HG03354 (cell line): ENCODE measurements around the gene CHEK2.
"Not testable (repeated sequence)": the region's sequence is repeated elsewhere in the genome, so short reads cannot be mapped to it uniquely, and the experiment has no call there.

Experiments
- ATAC-seq: cut with Tn5 transposase; IDR thresholded peaks from one replicate; pipeline ENCODE4 v1.9.1; 2021; ENCODE audit warnings: mild to moderate bottlenecking; ENCODE audit not compliant: unreplicated experiment, poor library complexity, severe bottlenecking

CHEK2 gene

DNA sequence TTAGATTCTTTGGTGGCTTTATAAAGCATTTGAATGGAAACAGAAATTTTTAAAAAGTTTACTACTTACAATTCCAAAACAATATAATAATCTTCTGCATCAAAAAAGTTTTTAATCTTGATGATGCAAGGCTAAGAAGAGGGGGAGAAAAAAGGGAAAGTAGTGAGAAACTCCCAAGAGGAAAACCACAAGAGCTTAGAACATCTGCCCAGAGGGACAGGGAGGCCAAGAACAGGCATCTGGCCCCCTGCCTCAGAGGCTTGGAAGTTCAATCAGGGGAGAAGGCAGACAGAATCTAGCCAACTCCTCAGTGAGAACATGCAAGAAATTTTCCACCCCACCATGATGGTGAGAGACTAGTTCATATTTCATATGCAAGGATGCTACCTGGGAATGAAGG, 38.2 kb downstream of the CHEK2 start:
- ATAC-seq: no peak

DNA sequence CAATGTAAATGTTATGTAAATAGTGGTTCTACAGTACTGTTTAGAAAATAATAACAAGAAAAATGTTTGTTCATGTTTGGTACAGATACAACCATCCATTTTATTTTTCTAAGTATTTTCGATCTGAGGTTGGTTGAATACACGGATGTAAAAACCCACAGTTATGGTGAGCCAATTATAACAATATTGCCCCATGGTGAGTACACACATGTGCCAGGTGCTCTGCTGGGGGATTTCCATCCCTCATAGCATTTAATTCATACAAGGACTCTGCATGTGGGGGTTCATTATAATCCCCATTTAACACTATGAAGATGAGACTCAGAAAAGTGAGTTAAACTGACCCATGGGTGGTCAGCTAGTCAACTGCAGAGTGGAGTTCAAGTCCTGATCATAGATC, 38.7 kb downstream of the CHEK2 start:
- ATAC-seq: no peak

DNA sequence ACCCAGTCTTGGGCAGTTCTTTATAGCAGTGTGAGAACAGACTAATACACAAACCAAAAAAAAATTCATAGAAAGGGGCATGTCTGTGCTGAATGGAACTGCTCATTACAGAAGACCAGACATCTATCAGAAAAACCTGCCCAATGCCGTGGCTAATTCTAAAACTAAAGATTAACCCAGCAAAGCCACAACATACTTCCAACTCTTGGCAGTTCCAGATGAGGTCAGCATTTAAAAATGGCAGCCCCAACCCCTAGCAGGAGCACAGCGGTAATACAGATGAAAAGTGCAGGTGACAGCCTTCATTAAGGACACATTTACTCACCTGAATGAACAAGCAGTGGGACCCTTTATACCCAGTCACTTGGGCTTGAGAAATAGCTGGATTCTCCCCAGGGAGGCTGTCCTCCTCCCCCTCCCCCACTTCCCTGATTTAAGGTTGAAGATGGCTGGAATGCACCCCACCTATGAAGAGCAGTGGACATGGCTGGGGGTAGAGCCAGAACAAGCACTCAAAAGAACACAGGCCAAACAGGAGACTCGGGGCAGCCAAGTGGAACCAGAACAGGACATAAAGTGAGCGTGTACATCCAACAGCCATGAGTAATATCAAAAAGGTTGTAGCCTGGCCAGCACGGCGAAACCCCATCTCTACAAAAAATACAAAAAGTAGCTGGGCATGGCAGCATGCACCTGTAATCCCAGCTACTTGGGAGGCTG, 48.4 kb downstream of the CHEK2 start:
- ATAC-seq: not testable (repeated sequence)

DNA sequence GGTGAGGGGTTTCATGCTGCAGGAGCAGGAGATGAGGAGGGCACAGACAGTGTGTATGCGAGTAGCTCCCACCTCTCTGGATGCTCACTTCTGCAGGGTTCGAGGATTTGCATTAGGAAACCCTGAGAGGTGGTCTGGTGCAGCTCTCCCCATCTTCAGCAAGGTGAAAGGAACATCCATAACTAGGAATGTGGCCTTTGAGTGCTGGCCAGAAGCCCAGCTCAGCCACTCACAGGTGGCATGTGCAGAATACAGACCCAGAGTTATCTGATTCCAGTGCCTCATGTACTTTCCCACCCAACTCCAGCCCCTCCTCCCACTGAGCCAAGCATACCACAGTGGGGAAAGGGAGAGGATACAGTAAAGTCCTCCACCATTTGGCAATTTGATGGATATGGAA, 51.8 kb downstream of the CHEK2 start:
- ATAC-seq: not testable (repeated sequence)

DNA sequence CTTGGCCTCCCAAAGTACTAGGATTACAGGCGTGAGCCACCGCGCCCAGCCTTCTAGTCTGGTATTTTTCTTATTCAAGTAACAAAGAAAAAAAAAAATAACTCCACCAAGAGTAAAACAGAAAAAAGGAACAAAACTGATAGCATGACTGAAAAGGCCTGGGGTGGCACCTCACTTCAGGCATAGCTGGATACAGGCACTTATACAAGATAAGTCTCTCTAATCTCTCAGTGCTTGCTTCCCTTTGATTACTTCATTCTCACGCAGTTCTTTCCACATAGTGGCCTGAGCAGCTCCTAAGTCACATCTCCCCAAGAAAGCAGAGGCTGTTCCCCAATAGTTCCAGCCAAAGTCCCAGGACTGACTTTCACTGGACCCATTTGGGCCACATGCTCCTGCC, 58.7 kb downstream of the CHEK2 start:
- ATAC-seq: not testable (repeated sequence)

DNA sequence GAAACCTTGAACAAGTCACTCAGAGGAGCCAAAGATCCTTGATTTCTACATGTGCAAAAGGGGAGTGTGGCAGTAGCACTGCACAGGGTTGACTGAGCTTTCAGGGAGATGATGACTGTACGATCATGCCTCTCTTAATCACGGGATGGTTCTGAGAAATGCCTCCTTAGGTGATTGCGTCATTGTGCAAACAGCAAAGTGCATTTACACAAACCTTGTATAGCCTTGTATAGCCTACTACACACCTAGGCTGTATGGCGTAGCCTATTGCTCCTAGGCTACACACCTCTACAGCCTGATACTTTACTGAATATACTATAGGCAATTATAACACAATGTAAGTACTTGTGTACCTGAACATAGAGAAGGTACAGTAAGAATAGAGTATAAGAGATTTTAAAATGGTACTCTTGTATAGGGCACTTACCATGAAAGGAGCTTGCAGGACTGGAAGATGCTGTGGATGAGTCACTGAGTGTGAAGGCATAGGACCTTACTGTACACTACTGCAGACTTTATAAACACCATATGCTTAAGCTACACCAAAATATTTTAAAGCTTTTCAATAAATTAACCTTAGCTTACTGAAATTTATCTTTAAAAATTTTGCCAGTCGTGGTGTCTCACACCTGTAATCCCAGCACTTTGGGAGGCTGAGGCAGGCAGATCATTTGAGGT, 60.7 kb downstream of the CHEK2 start:
- not testable (repeated sequence) for ATAC-seq

DNA sequence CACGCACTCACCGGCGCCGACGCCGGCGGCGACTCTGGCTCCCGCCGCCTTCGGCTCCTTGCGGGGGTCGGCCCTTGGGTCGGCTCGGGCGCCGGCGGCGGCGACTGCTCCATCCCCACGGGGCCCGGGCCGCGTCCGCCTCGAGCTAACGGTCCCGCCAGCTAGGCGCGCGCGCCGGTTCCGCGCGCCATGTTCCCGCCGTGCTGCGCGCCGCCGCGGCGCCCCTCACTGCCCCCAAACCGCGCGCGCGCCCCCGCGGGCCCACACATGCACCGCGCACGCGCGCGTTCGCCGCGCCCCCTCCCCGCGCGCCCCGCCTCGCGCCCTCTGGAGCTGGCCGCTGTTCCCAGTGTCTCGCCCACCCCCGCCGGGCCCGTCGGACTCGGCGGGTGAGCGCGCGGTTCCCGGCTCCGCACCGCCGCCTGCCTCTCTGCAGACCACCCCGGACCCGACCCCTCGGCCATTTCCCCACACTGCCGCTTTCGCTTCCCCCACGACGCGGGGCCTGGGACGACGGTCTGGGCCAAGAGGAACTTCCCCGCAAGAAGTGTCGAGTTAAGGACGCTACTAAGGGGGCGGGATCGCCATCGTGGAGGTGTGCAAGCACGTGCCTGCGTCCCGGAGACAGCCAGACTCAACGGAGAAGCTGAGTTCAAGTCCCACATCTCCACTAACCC, 61.9 kb downstream of the CHEK2 start, which contains the start of gene TTC28:
TSS of gene TTC28 (minus strand) at position 230 of the 677 bp plus-strand sequence. CDS start at position 113, 117 bp downstream.
- not testable (repeated sequence) for ATAC-seq

DNA sequence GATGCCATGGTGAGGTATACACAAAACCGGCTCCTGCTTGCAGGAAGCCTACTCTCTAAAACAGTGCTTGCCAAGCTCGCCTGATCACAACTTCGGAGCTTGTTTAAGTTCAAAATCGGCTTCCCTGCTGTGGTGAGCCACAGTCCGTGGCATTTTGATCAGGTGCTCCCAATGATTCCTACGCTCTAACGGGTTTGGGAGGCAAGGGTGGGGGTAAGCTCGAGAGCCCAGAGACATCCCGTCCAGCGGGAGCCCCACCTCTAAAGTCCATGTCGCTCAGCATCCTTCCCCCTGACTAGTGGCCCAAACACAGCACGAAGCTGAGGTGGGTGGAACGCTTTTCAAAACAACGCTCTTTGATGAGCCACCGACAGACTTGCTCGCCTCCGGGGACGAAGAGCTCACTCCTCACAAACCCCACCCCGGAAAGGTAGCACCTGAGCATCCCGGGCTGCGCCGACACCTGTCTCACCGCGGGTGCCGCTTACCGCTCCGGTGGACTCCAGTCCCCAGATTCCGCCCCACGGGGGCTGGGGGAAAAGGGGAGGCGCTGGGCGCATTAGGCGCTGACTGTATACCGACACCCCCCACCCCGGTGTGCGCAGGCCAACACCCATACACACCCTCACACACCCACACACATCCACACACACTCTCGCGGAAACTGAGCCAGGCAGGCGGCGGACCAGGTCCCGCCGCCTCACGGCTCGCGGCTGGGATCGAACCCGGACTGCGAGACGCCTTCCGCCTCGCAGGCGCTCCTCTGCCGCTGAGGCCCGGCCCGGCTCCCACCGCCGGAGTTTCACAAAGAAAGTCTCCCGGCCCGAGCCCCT, 62.6 kb downstream of the CHEK2 start:
- ATAC-seq: not testable (repeated sequence)

DNA sequence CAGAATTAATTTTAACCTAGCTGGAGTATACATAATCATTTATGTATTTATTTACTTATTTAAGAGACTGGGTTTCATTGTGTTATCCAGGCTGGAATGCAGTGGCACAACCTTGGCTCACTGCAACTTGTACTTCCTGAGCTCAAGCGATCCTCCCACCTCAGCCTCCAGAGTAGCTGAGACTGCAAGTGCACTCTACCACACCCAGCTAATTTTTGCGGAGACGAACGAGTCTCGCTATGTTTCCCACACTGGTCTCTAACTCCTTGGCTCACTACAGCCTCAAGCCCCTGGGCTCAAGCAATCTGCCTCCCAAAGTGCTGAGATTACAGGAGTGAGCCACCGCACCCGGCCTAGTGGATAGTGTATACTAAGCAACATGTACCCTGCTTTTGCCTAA, 63.5 kb downstream of the CHEK2 start:
- not testable (repeated sequence) for ATAC-seq

DNA sequence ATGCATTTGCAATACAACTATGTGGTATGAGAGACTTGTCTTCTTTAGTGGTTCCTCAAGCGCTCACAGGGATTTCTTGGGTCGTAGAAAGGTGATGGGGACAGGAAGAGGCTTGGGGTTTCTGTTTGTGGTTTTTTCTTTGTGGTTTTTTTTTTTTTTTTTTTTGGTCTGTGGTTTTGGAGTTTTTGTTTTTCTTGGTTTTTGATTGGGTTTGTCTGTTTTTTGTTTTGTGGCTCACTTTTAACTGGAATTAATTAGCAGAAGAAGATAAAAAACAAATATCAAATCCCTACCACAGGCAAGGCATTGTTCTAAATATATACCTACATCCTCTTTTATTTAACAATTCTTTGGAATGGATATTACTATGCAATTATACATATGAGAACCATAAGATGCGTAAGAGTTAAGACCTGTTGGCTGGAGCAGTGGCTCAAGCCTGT, 67.5 kb downstream of the CHEK2 start:
- no peak for ATAC-seq

DNA sequence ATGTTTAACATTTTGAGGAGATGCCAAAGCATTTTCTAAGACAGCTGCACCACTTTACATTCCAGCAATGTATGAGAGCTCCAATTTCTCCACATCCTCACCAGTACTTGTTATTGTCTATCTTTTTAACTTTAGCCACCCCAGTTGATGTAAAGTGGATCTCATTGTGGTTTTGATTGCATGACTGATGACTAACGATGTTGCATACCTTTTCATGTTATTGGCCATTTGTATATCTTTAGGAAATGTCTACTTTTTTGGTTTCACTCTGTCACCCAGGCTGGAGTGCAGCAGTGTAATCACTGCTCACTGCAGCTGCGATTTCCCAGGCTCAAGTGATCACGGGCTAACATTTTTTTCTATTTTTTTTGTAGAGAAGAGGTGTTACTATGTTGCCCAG, 70.9 kb downstream of the CHEK2 start:
- ATAC-seq: no peak

DNA sequence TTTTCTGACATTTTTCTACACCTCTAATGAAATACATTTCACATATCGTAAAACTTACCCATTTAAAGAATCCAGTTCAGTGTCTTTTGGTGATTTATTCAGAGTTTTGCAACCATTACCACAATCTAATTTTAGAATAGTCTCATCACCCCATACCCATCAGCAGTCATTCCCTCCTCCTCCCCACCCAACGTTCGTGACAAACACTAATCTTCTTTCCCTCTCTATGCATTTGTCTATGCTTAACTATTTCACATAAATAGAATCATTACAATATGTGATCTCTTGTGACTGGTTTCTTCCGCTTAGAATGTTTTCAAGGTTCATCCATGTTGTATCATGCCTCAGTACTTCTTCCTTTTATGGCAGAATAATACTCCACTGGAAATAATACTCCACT, 71.5 kb downstream of the CHEK2 start:
- ATAC-seq: no peak

DNA sequence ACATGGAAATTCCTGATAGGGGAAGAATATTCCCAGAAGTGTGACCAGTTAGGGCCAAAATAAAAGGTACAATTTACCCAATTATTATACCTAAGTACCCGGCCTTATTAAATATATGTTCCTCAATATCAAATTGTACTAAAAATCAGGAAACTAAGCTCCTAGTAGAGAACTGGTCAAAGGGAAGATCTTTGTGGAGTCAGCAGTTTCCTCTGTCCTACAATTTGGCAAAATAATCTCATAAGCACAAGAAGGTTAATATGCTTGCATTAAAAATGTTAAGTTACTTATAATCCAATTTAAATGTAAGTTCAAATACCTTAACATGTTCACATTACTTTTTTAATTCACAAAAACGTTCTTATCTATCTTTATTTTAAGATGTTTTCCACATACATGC, 72.2 kb downstream of the CHEK2 start:
- no peak for ATAC-seq

DNA sequence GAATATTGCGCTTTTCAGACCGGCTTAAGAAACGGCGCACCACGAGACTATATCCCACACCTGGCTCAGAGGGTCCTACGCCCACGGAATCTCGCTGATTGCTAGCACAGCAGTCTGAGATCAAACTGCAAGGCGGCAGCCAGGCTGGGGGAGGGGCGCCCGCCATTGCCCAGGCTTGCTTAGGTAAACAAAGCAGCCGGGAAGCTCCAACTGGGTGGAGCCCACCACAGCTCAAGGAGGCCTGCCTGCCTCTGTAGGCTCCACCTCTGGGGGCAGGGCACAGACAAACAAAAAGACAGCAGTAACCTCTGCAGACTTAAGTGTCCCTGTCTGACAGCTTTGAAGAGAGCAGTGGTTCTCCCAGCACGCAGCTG, 78.1 kb downstream of the CHEK2 start:
- ATAC-seq: not testable (repeated sequence)

DNA sequence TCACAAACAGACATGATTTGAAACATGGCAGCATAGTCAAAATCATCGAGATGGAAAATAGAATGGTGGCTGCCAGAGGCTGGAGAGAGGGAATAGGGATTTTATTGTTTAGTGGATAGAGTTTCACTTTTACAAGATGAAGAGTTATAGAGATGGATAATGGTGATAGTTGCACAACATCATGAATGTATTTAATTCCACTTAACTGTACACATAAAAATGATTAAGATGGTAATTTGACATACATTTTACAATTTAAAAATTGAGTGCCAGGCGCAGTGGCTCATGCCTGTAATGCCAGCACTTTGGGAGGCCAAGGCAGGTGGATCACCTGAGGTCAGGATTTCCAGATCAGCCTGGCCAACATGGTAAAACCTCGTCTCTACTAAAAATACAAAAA, 83.2 kb downstream of the CHEK2 start:
- no peak for ATAC-seq

DNA sequence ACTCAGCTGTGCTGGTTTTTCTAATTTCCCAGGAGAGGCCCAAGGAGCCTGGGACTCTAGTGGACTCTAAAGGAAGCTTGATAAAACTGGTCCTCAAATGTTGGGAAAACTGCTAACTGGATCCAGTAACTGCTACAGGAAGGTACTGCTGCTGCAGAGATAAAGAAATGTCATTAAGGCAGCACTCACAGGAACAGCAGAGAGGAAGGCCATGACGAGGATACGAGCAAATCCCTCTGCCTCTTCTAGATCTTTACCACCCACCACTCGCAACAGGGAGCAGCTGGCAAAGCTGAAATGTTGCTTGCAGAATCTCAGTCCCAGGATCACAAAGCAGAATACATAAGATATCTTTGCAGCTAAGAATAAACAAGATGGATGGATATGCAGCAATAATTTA, 85.4 kb downstream of the CHEK2 start:
- ATAC-seq: no peak

DNA sequence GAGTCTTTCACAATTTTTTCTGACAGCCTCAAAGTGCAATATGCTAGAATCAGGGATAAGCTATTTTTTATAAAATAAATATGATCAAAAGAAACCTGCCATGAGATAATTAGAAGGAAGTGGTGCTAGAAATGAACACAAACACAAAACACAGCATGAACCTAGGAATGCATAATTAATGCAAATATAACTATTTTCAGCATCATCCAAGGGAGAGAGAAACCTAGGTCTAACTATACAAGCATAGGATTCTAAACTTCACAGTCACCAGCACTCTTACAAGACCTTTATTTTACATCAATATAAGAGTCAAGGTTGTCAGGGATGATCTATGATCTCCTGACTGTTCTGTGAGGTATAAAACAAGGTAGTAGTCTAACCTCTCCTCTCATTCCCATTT, 91.2 kb downstream of the CHEK2 start:
- no peak for ATAC-seq

DNA sequence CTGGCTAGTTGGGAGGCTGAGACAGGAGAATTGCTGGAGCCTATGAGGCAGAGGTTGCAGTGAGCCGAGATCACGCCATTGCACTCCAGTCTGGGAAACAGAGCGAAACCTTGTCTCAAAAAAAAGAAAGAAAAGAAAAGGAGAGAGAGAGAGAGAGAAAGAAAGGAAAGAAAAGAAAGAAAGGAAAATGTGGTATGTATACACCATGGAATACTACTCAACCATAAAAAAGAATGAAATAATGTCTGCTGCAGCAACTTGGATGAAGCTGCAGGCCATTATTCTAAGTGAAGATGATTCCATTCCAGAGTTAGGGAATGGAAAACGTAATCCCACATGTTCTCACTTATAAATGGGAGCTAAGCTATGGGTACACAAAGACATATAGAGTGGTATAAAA, 92.8 kb downstream of the CHEK2 start:
- ATAC-seq: no peak

DNA sequence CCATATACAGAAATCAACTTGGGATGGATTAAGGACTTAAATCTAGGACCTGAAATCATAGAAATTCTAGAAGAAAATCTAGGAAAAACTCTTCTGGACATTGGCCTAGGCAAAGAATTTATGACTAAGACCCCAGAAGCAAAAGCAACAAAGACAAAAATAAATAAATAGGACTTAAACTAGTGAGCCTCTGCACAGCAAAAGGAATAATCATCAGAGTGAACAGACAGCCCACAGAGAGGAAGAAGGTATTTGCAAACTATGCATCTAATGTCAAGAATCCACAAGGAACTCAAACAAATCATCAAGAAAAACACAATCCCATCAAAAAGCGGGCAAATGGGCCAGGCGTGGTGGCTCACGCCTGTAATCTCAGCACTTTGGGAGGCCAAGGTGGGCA, 94.4 kb downstream of the CHEK2 start:
- ATAC-seq: no peak

DNA sequence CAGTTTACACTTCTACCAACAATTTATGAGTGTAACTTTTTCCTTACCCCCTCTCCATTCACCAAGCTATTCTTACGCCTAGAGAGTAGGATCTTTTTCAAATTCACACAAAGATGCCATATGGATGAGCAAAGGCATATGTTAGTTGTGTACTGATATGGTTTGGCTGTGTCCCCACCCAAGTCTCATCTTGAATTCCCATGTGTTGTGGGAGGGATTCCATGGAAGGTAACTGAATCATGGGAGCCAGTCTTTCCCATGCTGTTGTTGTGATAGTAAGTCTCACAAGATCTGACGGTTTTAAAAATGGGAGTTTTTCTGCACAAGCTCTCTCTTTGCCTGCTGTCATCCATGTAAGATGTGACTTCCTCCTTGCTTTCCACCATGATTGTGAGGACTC, 102.3 kb downstream of the CHEK2 start:
- no peak for ATAC-seq
